HG02938 (cell line): ENCODE data around the gene ZNF408.

Experiments used
- ATAC-seq: cut with Tn5 transposase; IDR thresholded peaks from one replicate; pipeline ENCODE4 v1.9.1; 2021; ENCODE audit warnings: mild to moderate bottlenecking, moderate library complexity; ENCODE audit not compliant: unreplicated experiment

ZNF408 gene

GRCh38 chr11:46675949-46676348, 24.9 kb upstream of the ZNF408 start:
- no peak for ATAC-seq

- ATAC-seq: no peak
Measured at GRCh38 chr11:46676436-46677158, 24.2 kb upstream of the ZNF408 start.

GRCh38 chr11:46677169-46677568, 23.7 kb upstream of the ZNF408 start:
- ATAC-seq: no peak

GRCh38 chr11:46677991-46678740, 22.7 kb upstream of the ZNF408 start:
- no peak for ATAC-seq

- no peak for ATAC-seq
Measured at GRCh38 chr11:46678741-46679130, 22.1 kb upstream of the ZNF408 start.

GRCh38 chr11:46679241-46680163, 21.3 kb upstream of the ZNF408 start:
- ATAC-seq: no peak

- no peak for ATAC-seq
Measured at GRCh38 chr11:46680164-46680760, 20.6 kb upstream of the ZNF408 start.

- ATAC-seq: no peak
Measured at GRCh38 chr11:46680815-46681214, 20.0 kb upstream of the ZNF408 start.

DNA sequence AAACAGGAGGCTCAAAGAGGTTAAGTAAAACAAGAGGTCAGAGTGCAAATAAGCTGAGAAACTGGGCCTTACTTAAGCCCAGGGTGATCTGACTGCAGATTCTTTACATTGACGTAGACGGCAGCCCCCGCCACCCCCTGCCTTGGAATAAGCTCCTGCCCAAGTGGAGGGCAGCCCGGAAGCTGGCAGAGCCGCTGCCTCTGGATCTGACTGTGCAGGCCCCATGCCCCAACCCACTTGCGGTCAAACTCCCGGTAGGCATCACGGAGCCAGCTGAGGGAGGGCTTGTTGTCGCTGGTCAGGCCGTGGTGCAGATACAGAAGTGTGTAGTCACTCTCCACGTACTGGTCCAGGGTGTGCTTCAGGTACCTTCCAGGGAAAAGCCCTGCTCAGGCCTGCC, 19.0 kb upstream of the ZNF408 start:
- no peak for ATAC-seq

GRCh38 chr11:46682773-46683752, 17.8 kb upstream of the ZNF408 start:
- no peak for ATAC-seq

DNA sequence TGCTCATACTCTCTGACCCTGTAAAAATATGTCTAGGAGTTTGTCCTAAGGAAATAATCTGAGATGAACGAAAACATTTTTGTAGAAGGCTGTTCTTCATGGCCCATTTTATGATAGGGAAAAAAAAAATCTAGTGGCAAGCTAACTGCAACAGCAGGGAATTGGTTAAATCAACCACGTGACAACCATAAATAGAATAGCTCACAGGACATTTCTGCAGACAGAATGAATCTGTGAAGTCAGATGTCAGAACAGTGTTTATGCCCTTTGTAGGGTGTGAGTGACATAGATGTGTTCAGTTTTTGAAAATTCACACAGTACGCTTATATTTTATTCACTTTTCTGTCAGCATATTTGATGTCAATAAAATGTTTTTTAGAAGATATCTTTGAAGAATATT, 16.5 kb upstream of the ZNF408 start:
- no peak for ATAC-seq

DNA sequence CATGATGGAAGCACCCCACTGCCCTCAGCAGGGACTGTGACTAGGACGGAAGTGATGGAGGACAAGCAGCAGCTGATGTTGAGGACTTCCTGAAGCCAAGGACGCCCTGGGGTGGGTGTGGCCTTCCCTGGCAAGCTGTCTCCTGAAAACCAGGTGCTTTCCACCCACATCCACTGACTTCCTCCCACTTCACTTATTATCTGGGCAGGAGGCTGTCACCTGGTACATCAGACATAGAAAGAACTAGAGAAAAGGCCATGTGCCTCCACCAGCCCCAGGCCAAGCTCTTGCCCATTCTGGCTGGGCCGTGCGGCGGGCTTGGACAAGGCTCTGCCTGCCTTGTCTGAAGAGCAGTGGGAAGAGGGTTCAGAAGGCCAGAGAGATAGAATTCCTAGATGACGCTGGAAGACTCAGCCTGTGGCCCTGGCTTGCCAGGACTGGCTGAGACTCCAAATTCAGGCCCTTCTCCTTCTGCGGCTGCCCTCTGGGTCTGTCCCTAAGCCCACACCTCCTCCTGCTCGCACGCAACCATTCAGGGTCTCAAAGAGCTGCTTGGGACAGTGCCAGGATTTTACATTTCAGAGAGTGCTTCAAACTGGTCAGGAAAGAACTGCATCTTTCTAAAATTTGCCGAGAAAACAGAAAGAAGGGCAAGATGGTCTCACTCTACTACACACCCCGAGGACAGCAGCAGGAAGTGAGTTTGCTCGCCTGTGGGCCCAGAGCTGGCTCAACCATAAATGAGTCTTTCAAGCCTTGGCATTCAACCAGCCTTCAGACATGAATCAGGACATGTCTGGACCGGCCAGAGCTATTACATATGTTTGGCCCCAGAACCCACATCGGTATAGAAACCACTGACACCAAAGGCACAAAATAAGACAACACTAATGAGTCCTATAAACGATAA, 13.7 kb upstream of the ZNF408 start:
- ATAC-seq: no peak

DNA sequence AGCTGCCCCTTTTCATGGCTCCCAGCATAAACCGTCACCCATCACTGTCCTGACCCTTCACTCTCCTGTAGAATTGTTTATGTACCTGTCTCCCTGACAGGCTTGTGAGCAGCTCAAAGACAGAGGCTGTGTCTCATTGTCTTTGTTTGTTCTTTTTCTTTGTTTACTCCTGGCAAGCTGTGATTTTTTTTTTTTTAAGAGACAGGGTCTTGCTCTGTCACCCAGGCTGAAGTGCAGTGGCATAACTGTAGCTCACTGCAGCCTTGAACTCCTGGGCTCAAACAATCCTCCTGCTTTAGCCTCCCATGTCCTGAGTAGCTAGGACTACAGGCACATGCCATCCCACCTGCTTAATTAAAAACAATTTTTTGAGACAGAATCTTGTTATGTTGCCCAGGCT, 10.1 kb upstream of the ZNF408 start:
- no peak for ATAC-seq

GRCh38 chr11:46692450-46692849, 8.4 kb upstream of the ZNF408 start:
- ATAC-seq: no peak

GRCh38 chr11:46693597-46694012, 7.2 kb upstream of the ZNF408 start:
- ATAC-seq: no peak

- ATAC-seq: no peak
Measured at GRCh38 chr11:46694072-46694471, 6.8 kb upstream of the ZNF408 start.

- no peak for ATAC-seq
Measured at GRCh38 chr11:46694607-46695006, 6.2 kb upstream of the ZNF408 start.

- no peak for ATAC-seq
Measured at GRCh38 chr11:46695345-46696211, 5.3 kb upstream of the ZNF408 start.
